Liver (tissue), 9 donors: ENCODE results near the gene ITGB2. TPM values are rescaled to one million over a fixed set of nuclear protein-coding genes. Genes with fewer than 3 reads are reported as not detected.

Source experiments
- DNase-seq: peaks from one replicate; pipeline ENCODE4 v3.0.0-alpha.2; 2017; ENCODE audit warnings: low spot score
- H3K27ac ChIP-seq, 2 donors: one replicate each; pipeline ENCODE4 v1.7.0; 2013; ENCODE audit warnings: inconsistent platforms in 2 of 2, low read length in 2 of 2, control low read depth in 1 of 2, low read depth in 1 of 2, mild to moderate bottlenecking in 1 of 2
- H3K27me3 ChIP-seq, 4 donors: one replicate each; pipeline versions ENCODE4 v1.6.1 to v1.7.0; 2013; ENCODE audit warnings: low read length in 3 of 4, inconsistent platforms in 1 of 4, mild to moderate bottlenecking in 1 of 4, moderate library complexity in 1 of 4; ENCODE audit not compliant: control insufficient read depth in 4 of 4, insufficient read depth in 4 of 4
- H3K36me3 ChIP-seq, 4 donors: one replicate each; pipeline versions ENCODE4 v1.6.1 to v1.7.0; 2013; ENCODE audit warnings: low read length in 3 of 4, mild to moderate bottlenecking in 3 of 4, low read depth in 1 of 4, moderate library complexity in 1 of 4; ENCODE audit not compliant: control insufficient read depth in 4 of 4, insufficient read depth in 3 of 4
- H3K4me1 ChIP-seq, 4 donors: one replicate each; pipeline versions ENCODE4 v1.6.1 to v1.7.0; 2013; ENCODE audit warnings: low read length in 3 of 4, mild to moderate bottlenecking in 3 of 4, moderate library complexity in 1 of 4; ENCODE audit not compliant: control insufficient read depth in 4 of 4, insufficient read depth in 4 of 4
- H3K4me3 ChIP-seq, 3 donors: one replicate each; pipeline versions ENCODE4 v1.6.1 to v1.7.0; 2013; ENCODE audit warnings: low read length in 3 of 3, control low read depth in 1 of 3, low read depth in 1 of 3, mild to moderate bottlenecking in 1 of 3
- H3K9ac ChIP-seq, 2 donors: one replicate each; pipeline ENCODE4 v1.7.0; 2013; ENCODE audit warnings: low read length in 2 of 2, mild to moderate bottlenecking in 2 of 2, moderate library complexity in 2 of 2, control low read depth in 1 of 2, low read depth in 1 of 2
- H3K9me3 ChIP-seq, 4 donors: one replicate each; pipeline versions ENCODE4 v1.6.1 to v1.7.0; 2013; ENCODE audit warnings: low read length in 3 of 4; ENCODE audit not compliant: control insufficient read depth in 4 of 4
- EGR1 ChIP-seq, 2 donors: IDR thresholded peaks; 2 replicates each; pipeline ENCODE4 v1.6.1; 2016 to 2018; ENCODE audit warnings: antibody characterized with exemption in 2 of 2, low read depth in 2 of 2
- FOXA1 ChIP-seq: IDR thresholded peaks from 2 replicates; pipeline ENCODE4 v1.6.1; 2016; ENCODE audit warnings: antibody characterized with exemption
- FOXA2 ChIP-seq: IDR thresholded peaks from 2 replicates; pipeline ENCODE4 v1.6.1; 2016; ENCODE audit warnings: antibody characterized with exemption
- GABPA ChIP-seq, 2 donors: IDR thresholded peaks in 1 of 2; conservative IDR thresholded peaks in 1 of 2; 2 replicates each; pipeline ENCODE4 v1.6.1; 2016; ENCODE audit warnings: antibody characterized with exemption in 2 of 2, mild to moderate bottlenecking in 1 of 2, moderate library complexity in 1 of 2
- HNF4A ChIP-seq, 2 donors: conservative IDR thresholded peaks; 2 replicates each; pipeline ENCODE4 v1.6.1; 2016; ENCODE audit warnings: antibody characterized with exemption in 2 of 2, mild to moderate bottlenecking in 2 of 2
- HNF4G ChIP-seq: IDR thresholded peaks from 2 replicates; pipeline ENCODE4 v1.6.1; 2016; ENCODE audit warnings: antibody characterized with exemption
- JUND ChIP-seq, 2 donors: IDR thresholded peaks; 2 replicates each; pipeline ENCODE4 v1.6.1; 2016; ENCODE audit warnings: antibody characterized with exemption in 2 of 2
- MAX ChIP-seq: IDR thresholded peaks from 2 replicates; pipeline ENCODE4 v1.6.1; 2016; ENCODE audit warnings: antibody characterized with exemption
- NR2F2 ChIP-seq: IDR thresholded peaks from 2 replicates; pipeline ENCODE4 v1.6.1; 2016; ENCODE audit warnings: antibody characterized with exemption
- RAD21 ChIP-seq, 2 donors: IDR thresholded peaks; 2 replicates each; pipeline ENCODE4 v1.6.1; 2016; ENCODE audit warnings: antibody characterized with exemption in 2 of 2, mild to moderate bottlenecking in 2 of 2
- REST ChIP-seq: IDR thresholded peaks from 2 replicates; pipeline ENCODE4 v1.6.1; 2016; ENCODE audit warnings: antibody characterized with exemption, mild to moderate bottlenecking
- RXRA ChIP-seq, 2 donors: IDR thresholded peaks; 2 replicates each; pipeline ENCODE4 v1.6.1; 2017 to 2018; ENCODE audit warnings: antibody characterized with exemption in 2 of 2, mild to moderate bottlenecking in 1 of 2
- SP1 ChIP-seq: IDR thresholded peaks from 2 replicates; pipeline ENCODE4 v1.6.1; 2018; ENCODE audit warnings: antibody characterized with exemption, mild to moderate bottlenecking
- TAF1 ChIP-seq: conservative IDR thresholded peaks from 2 replicates; pipeline ENCODE4 v1.6.1; 2016; ENCODE audit warnings: antibody characterized with exemption, mild to moderate bottlenecking
- YY1 ChIP-seq: IDR thresholded peaks from 2 replicates; pipeline ENCODE4 v1.6.1; 2016; ENCODE audit warnings: antibody characterized with exemption, mild to moderate bottlenecking
- WGBS: extraction: QIAGEN DNeasy Blood & Tissue Kit; methylation state at CpG from one replicate; pipeline ENCODE4 v1.1.7; 2013; 5-methylcytosine and 5-hydroxymethylcytosine counted together
- polyA plus RNA-seq, 2 donors: library from polyadenylated mRNA; stranded (reverse) in 1 of 2; unstranded in 1 of 2; fragments of 200-250 nt in 1 of 2; fragments of >200 nt in 1 of 2; fragmentation: Nextera tagmentation in 1 of 2; extraction: Ambion mirVana in 1 of 2; gene quantifications; one replicate each; pipeline versions ENCODE4 v1.2.1 to v1.2.3, GENCODE V29; 2013 to 2015
- total RNA-seq, 2 donors: library from RNA; depleted of rRNA; stranded (reverse); fragments of >200 nt; gene quantifications; one replicate each; pipeline ENCODE4 v1.2.3, GENCODE V29; 2014
- TF ChIP-seq, protein P1 (sequence below): IDR thresholded peaks from 2 replicates; pipeline ENCODE4 v1.6.1; 2016; ENCODE audit warnings: antibody characterized with exemption
- TF ChIP-seq, protein P2 (sequence below): IDR thresholded peaks from 2 replicates; pipeline ENCODE4 v1.6.1; 2016; ENCODE audit warnings: antibody characterized with exemption
- TF ChIP-seq, protein P3 (sequence below): fragments of 150-350 bp; IDR thresholded peaks from 2 replicates; pipeline ENCODE4 v1.5.1; 2017; ENCODE audit warnings: improper control_type of control experiment, low read depth, low read length; ENCODE audit not compliant: missing input control
- donor health status: healthy.
- donor health status: healthy.
- donor health status: healthy.
- donor health status: healthy.
- donor health status: healthy.

ITGB2 gene
- total and polyA plus RNA-seq, 4 donors, result 9.6 to 50.6 (median 28.7) TPM

GRCh38 chr21:44883250-44883649, 37.4 kb downstream of the ITGB2 start:
- DNase-seq, result no peak
- H3K27ac ChIP-seq, result no peak overlapping the region
- no peaks in the 10 kb centered on the region for H3K27me3 ChIP-seq
- H3K4me3 ChIP-seq, result no peak overlapping the region
- peaks cover 18 to 45% (median 28%) of the 10 kb centered on the region in 4 donors for H3K4me1 ChIP-seq
- H3K9me3 ChIP-seq, result no peaks in the 10 kb centered on the region
- no peaks in the 10 kb centered on the region for H3K36me3 ChIP-seq
- WGBS, result 93% methylated on average over 11 of the region's 11 CpGs
- TF ChIP-seq FOXA2 (no peak), NR2F2 (no peak), SP1 (no peak), MAX (no peak), JUND (IDR thresholded peaks at IDR 0.05) (no peak), HNF4G (no peak), EGR1 (IDR thresholded peaks at IDR 0.05; ENCODE audit: low read depth in 2 of 2) (no peak), YY1 (no peak), HNF4A (conservative IDR thresholded peaks at IDR 0.05) (no peak), TAF1 (no peak), RAD21 (IDR thresholded peaks at IDR 0.05) (no peak), GABPA (IDR thresholded peaks at IDR 0.05 in 1 of 2, conservative IDR thresholded peaks at IDR 0.05 in 1 of 2) (no peak), REST (no peak), FOXA1 (no peak), RXRA (IDR thresholded peaks at IDR 0.05) (no peak)
- TF ChIP-seq, protein P1, sequence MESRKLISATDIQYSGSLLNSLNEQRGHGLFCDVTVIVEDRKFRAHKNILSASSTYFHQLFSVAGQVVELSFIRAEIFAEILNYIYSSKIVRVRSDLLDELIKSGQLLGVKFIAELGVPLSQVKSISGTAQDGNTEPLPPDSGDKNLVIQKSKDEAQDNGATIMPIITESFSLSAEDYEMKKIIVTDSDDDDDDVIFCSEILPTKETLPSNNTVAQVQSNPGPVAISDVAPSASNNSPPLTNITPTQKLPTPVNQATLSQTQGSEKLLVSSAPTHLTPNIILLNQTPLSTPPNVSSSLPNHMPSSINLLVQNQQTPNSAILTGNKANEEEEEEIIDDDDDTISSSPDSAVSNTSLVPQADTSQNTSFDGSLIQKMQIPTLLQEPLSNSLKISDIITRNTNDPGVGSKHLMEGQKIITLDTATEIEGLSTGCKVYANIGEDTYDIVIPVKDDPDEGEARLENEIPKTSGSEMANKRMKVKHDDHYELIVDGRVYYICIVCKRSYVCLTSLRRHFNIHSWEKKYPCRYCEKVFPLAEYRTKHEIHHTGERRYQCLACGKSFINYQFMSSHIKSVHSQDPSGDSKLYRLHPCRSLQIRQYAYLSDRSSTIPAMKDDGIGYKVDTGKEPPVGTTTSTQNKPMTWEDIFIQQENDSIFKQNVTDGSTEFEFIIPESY, result no peak
- TF ChIP-seq, protein P2, sequence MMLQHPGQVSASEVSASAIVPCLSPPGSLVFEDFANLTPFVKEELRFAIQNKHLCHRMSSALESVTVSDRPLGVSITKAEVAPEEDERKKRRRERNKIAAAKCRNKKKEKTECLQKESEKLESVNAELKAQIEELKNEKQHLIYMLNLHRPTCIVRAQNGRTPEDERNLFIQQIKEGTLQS, result no peak
- TF ChIP-seq, protein P3, sequence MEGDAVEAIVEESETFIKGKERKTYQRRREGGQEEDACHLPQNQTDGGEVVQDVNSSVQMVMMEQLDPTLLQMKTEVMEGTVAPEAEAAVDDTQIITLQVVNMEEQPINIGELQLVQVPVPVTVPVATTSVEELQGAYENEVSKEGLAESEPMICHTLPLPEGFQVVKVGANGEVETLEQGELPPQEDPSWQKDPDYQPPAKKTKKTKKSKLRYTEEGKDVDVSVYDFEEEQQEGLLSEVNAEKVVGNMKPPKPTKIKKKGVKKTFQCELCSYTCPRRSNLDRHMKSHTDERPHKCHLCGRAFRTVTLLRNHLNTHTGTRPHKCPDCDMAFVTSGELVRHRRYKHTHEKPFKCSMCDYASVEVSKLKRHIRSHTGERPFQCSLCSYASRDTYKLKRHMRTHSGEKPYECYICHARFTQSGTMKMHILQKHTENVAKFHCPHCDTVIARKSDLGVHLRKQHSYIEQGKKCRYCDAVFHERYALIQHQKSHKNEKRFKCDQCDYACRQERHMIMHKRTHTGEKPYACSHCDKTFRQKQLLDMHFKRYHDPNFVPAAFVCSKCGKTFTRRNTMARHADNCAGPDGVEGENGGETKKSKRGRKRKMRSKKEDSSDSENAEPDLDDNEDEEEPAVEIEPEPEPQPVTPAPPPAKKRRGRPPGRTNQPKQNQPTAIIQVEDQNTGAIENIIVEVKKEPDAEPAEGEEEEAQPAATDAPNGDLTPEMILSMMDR, result no peak
- H3K9ac ChIP-seq, result no peak overlapping the region
